ENCODE measurements around the gene NFKBIE.

Gene NFKBIE

DNA sequence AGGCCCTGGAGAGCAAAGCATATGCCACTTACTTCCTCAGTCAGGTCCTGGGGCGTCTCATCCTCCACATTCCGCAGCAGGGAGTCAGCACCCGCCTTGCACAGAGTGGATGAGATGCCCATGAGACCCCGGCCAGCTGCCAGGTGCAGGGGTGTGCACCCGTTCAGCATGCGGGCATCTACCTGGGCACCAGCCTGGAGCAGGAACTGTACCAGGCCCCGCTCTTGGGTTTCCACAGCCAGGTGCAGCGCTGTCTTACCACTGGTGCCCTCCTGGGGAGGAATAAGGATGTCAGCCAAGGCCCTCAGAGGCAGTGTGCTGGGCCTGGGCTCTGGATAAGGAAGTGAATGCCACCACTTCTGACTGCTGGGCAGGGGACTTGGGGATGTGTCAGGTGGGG, 5.3 kb downstream of the NFKBIE start:
- DNase-seq (ENCODE audit: low read depth in 2 of 2) = no peak
- H3K4me3 ChIP-seq (replicated peaks in 1 of 2; ENCODE audit: low read depth in 2 of 2, low read length in 2 of 2) = no peak overlapping the region
- TF ChIP-seq, protein P1, sequence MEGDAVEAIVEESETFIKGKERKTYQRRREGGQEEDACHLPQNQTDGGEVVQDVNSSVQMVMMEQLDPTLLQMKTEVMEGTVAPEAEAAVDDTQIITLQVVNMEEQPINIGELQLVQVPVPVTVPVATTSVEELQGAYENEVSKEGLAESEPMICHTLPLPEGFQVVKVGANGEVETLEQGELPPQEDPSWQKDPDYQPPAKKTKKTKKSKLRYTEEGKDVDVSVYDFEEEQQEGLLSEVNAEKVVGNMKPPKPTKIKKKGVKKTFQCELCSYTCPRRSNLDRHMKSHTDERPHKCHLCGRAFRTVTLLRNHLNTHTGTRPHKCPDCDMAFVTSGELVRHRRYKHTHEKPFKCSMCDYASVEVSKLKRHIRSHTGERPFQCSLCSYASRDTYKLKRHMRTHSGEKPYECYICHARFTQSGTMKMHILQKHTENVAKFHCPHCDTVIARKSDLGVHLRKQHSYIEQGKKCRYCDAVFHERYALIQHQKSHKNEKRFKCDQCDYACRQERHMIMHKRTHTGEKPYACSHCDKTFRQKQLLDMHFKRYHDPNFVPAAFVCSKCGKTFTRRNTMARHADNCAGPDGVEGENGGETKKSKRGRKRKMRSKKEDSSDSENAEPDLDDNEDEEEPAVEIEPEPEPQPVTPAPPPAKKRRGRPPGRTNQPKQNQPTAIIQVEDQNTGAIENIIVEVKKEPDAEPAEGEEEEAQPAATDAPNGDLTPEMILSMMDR (IDR thresholded peaks at IDR 0.05; ENCODE audit: low read depth, low read length) = no peak

DNA sequence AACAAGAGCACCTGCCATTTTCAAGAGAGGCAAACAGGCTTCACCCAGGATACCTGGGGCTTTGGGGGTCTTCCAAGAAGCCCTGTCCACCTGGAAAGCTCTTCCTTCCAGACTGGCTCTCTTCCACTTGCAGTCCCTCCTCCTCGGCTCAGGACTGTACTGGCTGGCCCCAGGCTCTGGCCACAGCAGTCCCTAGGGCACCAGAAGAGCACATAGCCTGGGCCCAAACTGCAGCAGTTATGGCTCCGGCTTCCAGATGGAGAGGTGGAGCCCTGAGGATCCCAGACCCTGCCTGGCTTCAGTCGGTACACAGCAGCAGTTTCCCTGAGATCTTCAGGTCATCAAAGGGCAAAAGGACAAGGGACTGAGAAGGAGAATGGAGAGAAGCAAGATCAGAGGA, 6.4 kb downstream of the NFKBIE start:
- DNase-seq (ENCODE audit: low read depth in 2 of 2) = no peak
- no peak overlapping the region for H3K4me3 ChIP-seq (replicated peaks in 1 of 2; ENCODE audit: low read depth in 2 of 2, low read length in 2 of 2)
- TF ChIP-seq, protein P1 (IDR thresholded peaks at IDR 0.05; ENCODE audit: low read depth, low read length) = no peak

DNA sequence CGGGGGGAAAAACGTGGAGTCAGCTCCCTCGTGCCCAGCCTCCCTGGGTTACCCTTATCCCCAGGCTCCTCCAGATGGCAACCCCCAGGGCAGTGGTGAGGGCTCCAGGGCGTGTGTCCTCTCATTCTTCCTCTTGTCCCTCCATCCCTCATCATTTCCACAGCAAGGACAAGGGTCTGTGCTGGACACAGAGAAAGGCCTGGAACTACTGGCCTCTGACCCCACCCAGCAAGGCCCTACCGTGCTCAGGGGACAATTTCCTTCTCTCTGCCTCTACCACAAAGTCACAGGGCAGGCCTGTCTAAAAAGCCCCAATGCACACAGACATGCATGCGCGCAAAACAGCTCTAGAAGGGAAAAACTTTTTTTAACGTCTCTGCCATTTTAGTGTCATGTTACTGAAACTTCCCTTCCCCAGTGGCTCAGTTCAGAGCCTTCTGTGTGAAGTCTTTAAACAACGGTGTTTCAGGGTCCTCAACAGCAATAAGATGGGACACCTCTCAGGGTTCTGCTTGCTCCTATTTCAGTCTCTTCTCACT, 7.0 kb downstream of the NFKBIE start:
- no peak overlapping the region for H3K4me3 ChIP-seq (replicated peaks in 1 of 2; ENCODE audit: low read depth in 2 of 2, low read length in 2 of 2)
- TF ChIP-seq, protein P1 (IDR thresholded peaks at IDR 0.05; ENCODE audit: low read depth, low read length) = no peak
- no peak for DNase-seq (ENCODE audit: low read depth in 2 of 2)

DNA sequence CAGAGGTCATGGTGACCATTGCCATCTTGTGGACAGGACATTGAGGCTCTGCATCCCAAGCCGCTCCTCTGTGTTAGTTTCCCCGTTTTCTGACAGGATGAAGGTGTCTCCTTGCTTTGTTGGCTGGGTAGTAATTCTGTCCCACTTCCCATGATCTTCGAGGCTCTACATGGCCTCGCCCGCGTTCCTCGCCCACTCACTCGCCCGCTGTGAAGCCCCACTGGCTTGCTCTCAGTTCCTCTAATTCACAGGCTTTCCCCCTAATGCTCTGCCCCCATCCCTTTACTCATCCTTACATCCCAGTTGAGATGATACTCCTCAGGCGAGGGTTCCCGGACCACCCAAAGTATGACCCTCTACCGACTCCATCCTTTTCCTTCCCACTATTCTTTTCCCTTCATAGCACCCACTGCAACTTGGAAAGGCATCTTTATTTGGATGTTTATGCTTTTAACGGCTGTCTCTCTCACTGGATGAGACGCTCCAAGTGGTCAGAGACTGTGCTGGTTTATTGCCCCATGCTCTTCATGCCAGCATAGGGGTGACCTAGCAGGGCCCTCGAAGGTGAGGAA, 7.5 kb downstream of the NFKBIE start:
- H3K4me3 ChIP-seq (replicated peaks in 1 of 2; ENCODE audit: low read depth in 2 of 2, low read length in 2 of 2) = peak overlapping the region; percentile 40 to 89
- no peak for DNase-seq (ENCODE audit: low read depth in 2 of 2)
- TF ChIP-seq, protein P1 (IDR thresholded peaks at IDR 0.05; ENCODE audit: low read depth, low read length) = no peak

DNA sequence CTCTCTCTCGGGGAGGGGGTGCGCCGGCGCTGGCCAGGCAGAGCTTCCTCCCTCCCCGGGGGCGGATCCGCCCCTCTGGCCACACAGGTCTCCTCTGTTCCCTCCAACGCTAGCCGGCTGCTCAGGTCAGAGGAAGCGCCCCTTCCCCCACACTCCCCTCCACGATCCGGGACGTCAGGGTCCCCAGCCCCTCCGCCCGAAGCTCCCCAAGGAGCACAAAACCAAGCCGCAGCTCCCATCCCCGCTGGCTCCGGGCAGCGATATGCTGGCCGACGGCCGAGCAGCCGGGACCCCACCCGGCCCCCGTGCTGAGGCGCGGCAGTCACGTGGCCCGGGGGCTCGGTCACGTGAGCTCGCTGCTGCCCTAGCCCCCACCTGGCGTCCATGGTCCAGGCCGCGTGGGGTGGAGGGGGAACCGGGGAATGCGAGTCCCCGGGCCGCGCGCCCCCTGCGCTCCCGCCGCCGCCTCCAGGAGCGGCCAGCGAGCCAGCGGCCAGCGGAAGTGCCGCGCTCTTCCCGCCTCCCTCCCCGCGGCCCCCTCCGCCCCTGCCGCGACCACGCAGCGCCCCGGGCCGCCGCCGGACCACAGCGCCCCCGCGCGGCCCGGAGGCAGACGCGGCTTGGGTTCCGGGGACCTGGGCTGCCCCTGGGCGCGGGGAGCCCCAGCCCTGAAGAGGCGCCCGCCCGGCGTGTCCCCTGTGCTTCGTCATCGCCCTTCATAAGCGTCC, 8.2 kb downstream of the NFKBIE start, which contains the start of gene SLC35B2:
TSS of gene SLC35B2 (minus strand) at position 504 of the 728 bp plus-strand sequence. CDS start at position 386, 118 bp downstream.
- peak; percentile 62 to 82 for DNase-seq (ENCODE audit: low read depth in 2 of 2)
- TF ChIP-seq, protein P1 (IDR thresholded peaks at IDR 0.05; ENCODE audit: low read depth, low read length) = peak; percentile 10
- peak within 1 kb of the TSS; percentile 88 to 89 for H3K4me3 ChIP-seq (replicated peaks in 1 of 2; ENCODE audit: low read depth in 2 of 2, low read length in 2 of 2)

DNA sequence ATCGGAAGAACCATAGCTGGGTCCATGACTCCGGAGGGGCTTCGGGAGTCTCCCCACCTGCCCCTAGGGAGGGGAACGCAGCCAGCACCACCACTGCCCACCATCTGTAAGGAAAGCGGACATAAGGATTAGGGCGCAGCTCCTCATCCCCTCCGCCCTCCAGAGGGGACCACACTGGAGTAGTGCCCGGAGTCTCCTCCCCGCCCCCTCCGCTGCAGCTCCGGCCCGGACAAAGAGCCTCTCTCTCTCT, 8.7 kb downstream of the NFKBIE start:
- peak overlapping the region; percentile 88 to 89 for H3K4me3 ChIP-seq (replicated peaks in 1 of 2; ENCODE audit: low read depth in 2 of 2, low read length in 2 of 2)
- DNase-seq (ENCODE audit: low read depth in 2 of 2) = no peak
- TF ChIP-seq, protein P1 (IDR thresholded peaks at IDR 0.05; ENCODE audit: low read depth, low read length) = no peak

Data from cardiac fibroblast (primary cell).